IMR-90 (cell line): ENCODE data around the gene RALGPS1. TPM values are rescaled to one million over a fixed set of nuclear protein-coding genes. Genes with fewer than 3 reads are reported as not detected.

ENCODE experiments used
- ATAC-seq: fragments of 200-7000 bp; cut with Tn5 transposase; 2 replicates; pipeline ENCODE4 v1.9.1; 2020; ENCODE audit warnings: low read depth, mild to moderate bottlenecking, moderate library complexity
- BruUV-seq: library from RNA; stranded (reverse); fragments of 400-500 nt; replicated peaks from 2 replicates; lab custom pipeline; 2021; lab: Mats Ljungman, UMichigan
- CTCF ChIA-PET: fragments of 300-600 bp; formaldehyde crosslinking; extraction: SDS; loops from one replicate; lab custom pipeline; 2021; ENCODE audit warnings: antibody characterized with exemption; lab: Yijun Ruan, JAX
- POLR2A ChIA-PET: fragments of 300-600 bp; sonication (Branson Sonifier 250); formaldehyde crosslinking; loops from one replicate; lab custom pipeline; 2022; ENCODE audit warnings: antibody characterized with exemption; ENCODE audit not compliant: unreplicated experiment; lab: Charles Lee
- DNase-seq: peaks from one replicate; pipeline ENCODE4 v3.0.0; 2013
- H2AFZ ChIP-seq: replicated peaks from 2 replicates; pipeline ENCODE3; 2013; ENCODE audit warnings: low read length, mild to moderate bottlenecking; ENCODE audit not compliant: poor library complexity
- H2AK5ac ChIP-seq: 2 replicates; pipeline ENCODE4 v1.6.1; 2013; ENCODE audit warnings: low read depth, low read length, inconsistent platforms
- H2AK9ac ChIP-seq: replicated peaks from 2 replicates; pipeline ENCODE3; 2013; ENCODE audit warnings: mild to moderate bottlenecking, low read depth, low read length, moderate library complexity; ENCODE audit not compliant: poor library complexity
- H2BK120ac ChIP-seq: 2 replicates; pipeline ENCODE4 v1.6.1; 2013; ENCODE audit warnings: low read depth, low read length, inconsistent platforms
- H2BK15ac ChIP-seq: 3 replicates; pipeline ENCODE4 v1.6.1; 2013; ENCODE audit warnings: low read depth, low read length, inconsistent platforms
- H2BK20ac ChIP-seq: 2 replicates; pipeline ENCODE4 v1.6.1; 2013; ENCODE audit warnings: low read depth, mild to moderate bottlenecking, inconsistent platforms, low read length, moderate library complexity
- H2BK5ac ChIP-seq: 2 replicates; pipeline ENCODE4 v1.6.1; 2013; ENCODE audit warnings: mild to moderate bottlenecking, low read depth, low read length, inconsistent platforms; ENCODE audit not compliant: poor library complexity, severe bottlenecking
- H3K14ac ChIP-seq: replicated peaks from 2 replicates; pipeline ENCODE4 v1.6.1; 2013; ENCODE audit warnings: low read depth, low read length, inconsistent platforms
- H3K18ac ChIP-seq: 2 replicates; pipeline ENCODE4 v1.6.1; 2013; ENCODE audit warnings: low read depth, low read length, control low read depth
- H3K23ac ChIP-seq: 2 replicates; pipeline ENCODE4 v1.6.1; 2013; ENCODE audit warnings: low read depth, low read length, inconsistent platforms
- H3K27ac ChIP-seq: 2 replicates; pipeline ENCODE4 v1.5.1; 2013; ENCODE audit warnings: mild to moderate bottlenecking, control low read depth, low read length; ENCODE audit not compliant: insufficient read depth
- H3K27me3 ChIP-seq: 2 replicates; pipeline ENCODE4 v1.6.1; 2013; ENCODE audit warnings: low read length; ENCODE audit not compliant: control insufficient read depth, insufficient read depth
- H3K36me3 ChIP-seq: 2 replicates; pipeline ENCODE4 v1.6.1; 2013; ENCODE audit warnings: low read length, mixed read lengths; ENCODE audit not compliant: control insufficient read depth, insufficient read depth
- H3K4ac ChIP-seq: 2 replicates; pipeline ENCODE4 v1.6.1; 2013; ENCODE audit warnings: low read depth, low read length, inconsistent platforms
- H3K4me1 ChIP-seq: 2 replicates; pipeline ENCODE4 v1.6.1; 2013; ENCODE audit warnings: low read length, mixed read lengths; ENCODE audit not compliant: control insufficient read depth, insufficient read depth
- H3K4me2 ChIP-seq: 2 replicates; pipeline ENCODE4 v1.6.1; 2013; ENCODE audit warnings: low read depth, mild to moderate bottlenecking, control low read depth, low read length, moderate library complexity
- H3K4me3 ChIP-seq: 2 replicates; pipeline ENCODE4 v1.5.1; 2013; ENCODE audit warnings: low read depth, mild to moderate bottlenecking, control low read depth, low read length, moderate library complexity; ENCODE audit not compliant: insufficient read depth
- H3K56ac ChIP-seq: 2 replicates; pipeline ENCODE4 v1.6.1; 2013; ENCODE audit warnings: low read length, inconsistent platforms; ENCODE audit not compliant: insufficient read depth; ENCODE audit errors: extremely low read depth
- H3K79me1 ChIP-seq, 2 experiments: 2 replicates each; pipeline ENCODE4 v1.6.1; 2013; ENCODE audit warnings: low read length in 2 of 2, inconsistent platforms in 1 of 2, low read depth in 1 of 2
- H3K9ac ChIP-seq: 2 replicates; pipeline ENCODE4 v1.6.1; 2013; ENCODE audit warnings: low read depth, low read length, control low read depth
- H3K9me1 ChIP-seq: 2 replicates; pipeline ENCODE4 v1.6.1; 2013; ENCODE audit warnings: low read length, inconsistent platforms; ENCODE audit not compliant: insufficient read depth
- H3K9me3 ChIP-seq: 2 replicates; pipeline ENCODE4 v1.6.1; 2013; ENCODE audit warnings: low read length; ENCODE audit not compliant: control insufficient read depth, insufficient read depth
- H4K20me1 ChIP-seq: 2 replicates; pipeline ENCODE4 v1.6.1; 2013; ENCODE audit warnings: low read length, inconsistent platforms; ENCODE audit not compliant: insufficient read depth
- H4K5ac ChIP-seq: 2 replicates; pipeline ENCODE4 v1.6.1; 2013; ENCODE audit warnings: mild to moderate bottlenecking, low read depth, low read length, control low read depth
- H4K8ac ChIP-seq, 2 experiments: 2 replicates each; pipeline ENCODE4 v1.6.1; 2013; ENCODE audit warnings: low read depth in 2 of 2, low read length in 2 of 2, control low read depth in 1 of 2, inconsistent platforms in 1 of 2
- H4K91ac ChIP-seq: 2 replicates; pipeline ENCODE4 v1.6.1; 2013; ENCODE audit warnings: low read depth, low read length, inconsistent platforms; ENCODE audit not compliant: insufficient read depth
- ELK1 ChIP-seq: fragments of 150-350 bp; IDR thresholded peaks from 2 replicates; pipeline ENCODE4 v1.6.1; 2016; ENCODE audit warnings: low read depth, mild to moderate bottlenecking, low read length, moderate library complexity, borderline replicate concordance
- MAZ ChIP-seq: IDR thresholded peaks from 2 replicates; pipeline ENCODE4 v1.6.1; 2012; ENCODE audit warnings: low read depth, mild to moderate bottlenecking, low read length, improper control_type of control experiment, moderate library complexity, borderline replicate concordance
- RAD21 ChIP-seq: IDR thresholded peaks from 2 replicates; pipeline ENCODE4 v1.6.1; 2012; ENCODE audit warnings: low read length, improper control_type of control experiment
- RFX5 ChIP-seq: IDR thresholded peaks from 2 replicates; pipeline ENCODE4 v1.8.0; 2012; ENCODE audit warnings: low read depth, mild to moderate bottlenecking, low read length, moderate library complexity
- SMC3 ChIP-seq: fragments of 150-350 bp; IDR thresholded peaks from 2 replicates; pipeline ENCODE4 v1.6.1; 2016; ENCODE audit warnings: low read depth, mild to moderate bottlenecking, antibody characterized with exemption, low read length, moderate library complexity
- USF2 ChIP-seq: fragments of 150-350 bp; IDR thresholded peaks from 2 replicates; pipeline ENCODE4 v1.6.1; 2017; ENCODE audit warnings: mild to moderate bottlenecking, antibody characterized with exemption, low read length, low read depth
- WGBS, 2 experiments: methylation state at CpG; one replicate each; pipeline versions ENCODE4 v1.1.5 to v1.1.7; 2013; ENCODE audit warnings: missing lambda C conversion rate in 2 of 2; ENCODE audit not compliant: insufficient read length in 1 of 2; ENCODE audit errors: extremely low coverage in 2 of 2; 5-methylcytosine and 5-hydroxymethylcytosine counted together
- dilution Hi-C: fragments of 300-500 bp; cut with HindIII; formaldehyde crosslinking; loops from one replicate; pipeline ENCODE4 v1.14.3; 2018; ENCODE audit warnings: low sequenced_read_pairs; ENCODE audit not compliant: unreplicated experiment
- in situ Hi-C: fragments of 300-500 bp; cut with MboI; formaldehyde crosslinking; loops from 3 replicates; pipeline ENCODE4 v1.14.3; 2019; ENCODE audit warnings: low sequenced_read_pairs, inconsistent platforms, mixed read lengths
- intact Hi-C: fragments of 100-400 bp; cut with micrococcal nuclease; formaldehyde crosslinking; loops from 2 replicates; pipeline ENCODE4 v1.10.0; 2022
- polyA plus RNA-seq, 3 experiments: library from polyadenylated mRNA; depleted of rRNA; stranded (reverse); fragments of >200 nt; gene quantifications; 2 replicates each; pipeline ENCODE4 v1.2.3, GENCODE V29; 2012; ENCODE audit warnings: low replicate concordance in 1 of 3
- total RNA-seq: library from RNA; depleted of rRNA; stranded (reverse); fragments of >200 nt; gene quantifications from 2 replicates; pipeline ENCODE4 v1.2.3, GENCODE V29; 2012

The RALGPS1 gene
- total and polyA plus RNA-seq, 2 of the 4 experiments (the other 2 are of a cell fraction), result 0.90 to 2.8 TPM

DNA sequence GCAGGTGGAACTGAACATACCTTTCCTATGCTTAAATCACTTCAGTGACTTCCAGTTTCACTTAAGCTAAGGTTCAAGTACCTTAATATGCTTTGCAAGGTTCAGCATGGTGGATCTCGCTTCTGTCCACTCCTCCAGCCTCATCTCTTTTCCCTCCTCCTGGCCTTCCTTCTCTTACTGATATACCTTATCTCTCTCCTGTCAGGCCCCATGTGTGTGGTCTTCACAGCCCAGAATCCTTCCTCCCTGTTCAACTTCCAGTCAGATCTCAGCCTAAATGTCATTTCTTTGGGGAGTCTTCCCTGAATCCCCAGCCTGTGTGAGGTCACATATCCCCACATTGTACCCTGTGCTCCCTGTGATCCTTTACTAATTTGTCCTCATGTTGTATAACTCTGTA is 120.1 kb downstream of the RALGPS1 start:
- H3K27ac ChIP-seq, result no peak overlapping the region
- H3K56ac ChIP-seq, result no peak overlapping the region
- dilution Hi-C loops (no loop called here), intact Hi-C loops (no loop called here), in situ Hi-C loops (no loop called here)
- H3K4ac ChIP-seq, result no peak overlapping the region
- no peak for DNase-seq
- no peak overlapping the region for H3K9ac ChIP-seq
- CTCF ChIA-PET, result no interaction called here
- H3K36me3 ChIP-seq, result no peaks in the 10 kb centered on the region
- no TSS peak for BruUV-seq
- no peak overlapping the region for H2AK5ac ChIP-seq
- no peak overlapping the region for H2AFZ ChIP-seq
- H3K18ac ChIP-seq, result no peak overlapping the region
- H3K9me1 ChIP-seq, result peaks cover 9% of the 10 kb centered on the region; the same call in 1 of the 2 replicates
- H2BK5ac ChIP-seq, result no peak overlapping the region
- ATAC-seq, result no peak
- POLR2A ChIA-PET, result no interaction called here
- WGBS, 2 experiments, result 100% methylated on average over 1 of the region's 1 CpG; no CpG with 5 or more reads in 1 of the 2 experiments
- no peak overlapping the region for H3K4me2 ChIP-seq
- H3K23ac ChIP-seq, result no peak overlapping the region
- H3K27me3 ChIP-seq, result no peaks in the 10 kb centered on the region
- TF ChIP-seq ELK1, result no peak
- TF ChIP-seq USF2, result no peak
- no peak for TF ChIP-seq MAZ
- TF ChIP-seq RFX5, result no peak
- TF ChIP-seq RAD21, result no peak
- TF ChIP-seq SMC3, result no peak
- H4K20me1 ChIP-seq, result no peaks in the 10 kb centered on the region
- H2AK9ac ChIP-seq, result no peak overlapping the region
- no peak overlapping the region for H3K14ac ChIP-seq
- H2BK15ac ChIP-seq, result 0 out of 3 replicates have a peak overlapping the region, but pooled peaks have one; percentile 2
- no peak overlapping the region for H3K4me3 ChIP-seq
- H3K4me1 ChIP-seq, result peaks cover 8% of the 10 kb centered on the region; the same call in 1 of the 2 replicates
- H3K79me1 ChIP-seq, result no peaks in the 10 kb centered on the region
- no peak overlapping the region for H2BK20ac ChIP-seq
- no peak overlapping the region for H2BK120ac ChIP-seq
- H3K9me3 ChIP-seq, result no peaks in the 10 kb centered on the region
- no peak overlapping the region for H4K8ac ChIP-seq
- no peak overlapping the region for H4K5ac ChIP-seq
- H4K91ac ChIP-seq, result no peak overlapping the region
